GM21786 (cell line): ENCODE results near the gene PACS1.
"Not testable (repeated sequence)": the region's sequence is repeated elsewhere in the genome, so short reads cannot be mapped to it uniquely, and the experiment has no call there.

Experiments
- ATAC-seq: cut with Tn5 transposase; IDR thresholded peaks from one replicate; pipeline ENCODE4 v1.9.1; 2021; ENCODE audit not compliant: unreplicated experiment

PACS1 gene

GRCh38 chr11:66072518-66072917 is 2.4 kb downstream of the PACS1 start:
- ATAC-seq = no peak

- ATAC-seq = no peak
These were observed 3.6 kb downstream of the PACS1 start for GRCh38 chr11:66073669-66074068.

- ATAC-seq = no peak
These were observed 5.2 kb downstream of the PACS1 start for GRCh38 chr11:66075273-66075672.

GRCh38 chr11:66076561-66076960 is 6.5 kb downstream of the PACS1 start:
- no peak for ATAC-seq

- no peak for ATAC-seq
These were observed 7.9 kb downstream of the PACS1 start for GRCh38 chr11:66077927-66078326.

GRCh38 chr11:66078949-66079348 is 8.9 kb downstream of the PACS1 start:
- ATAC-seq = not testable (repeated sequence)

GRCh38 chr11:66080055-66080817 is 10.2 kb downstream of the PACS1 start:
- no peak for ATAC-seq

- peak; percentile 80 for ATAC-seq
These were observed 11.4 kb downstream of the PACS1 start for GRCh38 chr11:66081505-66081904.

- no peak for ATAC-seq
These were observed 13.1 kb downstream of the PACS1 start for GRCh38 chr11:66082946-66083698.

GRCh38 chr11:66083767-66084166 is 13.7 kb downstream of the PACS1 start:
- no peak for ATAC-seq

- ATAC-seq = no peak
These were observed 14.9 kb downstream of the PACS1 start for GRCh38 chr11:66084821-66085475.

GRCh38 chr11:66087148-66087908 is 17.3 kb downstream of the PACS1 start:
- ATAC-seq = no peak

GRCh38 chr11:66089067-66089466 is 19.0 kb downstream of the PACS1 start:
- no peak for ATAC-seq

GRCh38 chr11:66090288-66090687 is 20.2 kb downstream of the PACS1 start:
- no peak for ATAC-seq

GRCh38 chr11:66092125-66092524 is 22.1 kb downstream of the PACS1 start:
- ATAC-seq = not testable (repeated sequence)

- not testable (repeated sequence) for ATAC-seq
These were observed 29.7 kb downstream of the PACS1 start for GRCh38 chr11:66099746-66100145.

GRCh38 chr11:66100272-66101065 is 30.4 kb downstream of the PACS1 start:
- peak; percentile 76 for ATAC-seq

GRCh38 chr11:66101066-66101464 is 31.0 kb downstream of the PACS1 start:
- no peak for ATAC-seq

- ATAC-seq = no peak
These were observed 34.1 kb downstream of the PACS1 start for GRCh38 chr11:66104057-66104638.
